Fibroblast of peridontal ligament (primary cell): ENCODE results near the gene PNN.
A peak's percentile ranks its signal among the peaks of the same experiment; 100 is the strongest.

ENCODE experiments used
- DNase-seq: peaks from one replicate; pipeline ENCODE4 v3.0.0-alpha.2; 2010; ENCODE audit errors: extremely low read depth

PNN gene

GRCh38 chr14:39229601-39230110 lies 54.6 kb downstream of the PNN start:
- DNase-seq, result no peak

- DNase-seq, result peak; percentile 25
These were observed 55.5 kb downstream of the PNN start for GRCh38 chr14:39230416-39231035.

GRCh38 chr14:39231751-39232553 lies 56.9 kb downstream of the PNN start:
- peak; percentile 76 for DNase-seq
